ENCODE results near the gene LYSMD1. TPM values are rescaled to one million over a fixed set of nuclear protein-coding genes. Genes with fewer than 3 reads are reported as not detected.

LYSMD1 gene
- total RNA-seq, 1 experiment from 2014 or later = 6.7 TPM

DNA sequence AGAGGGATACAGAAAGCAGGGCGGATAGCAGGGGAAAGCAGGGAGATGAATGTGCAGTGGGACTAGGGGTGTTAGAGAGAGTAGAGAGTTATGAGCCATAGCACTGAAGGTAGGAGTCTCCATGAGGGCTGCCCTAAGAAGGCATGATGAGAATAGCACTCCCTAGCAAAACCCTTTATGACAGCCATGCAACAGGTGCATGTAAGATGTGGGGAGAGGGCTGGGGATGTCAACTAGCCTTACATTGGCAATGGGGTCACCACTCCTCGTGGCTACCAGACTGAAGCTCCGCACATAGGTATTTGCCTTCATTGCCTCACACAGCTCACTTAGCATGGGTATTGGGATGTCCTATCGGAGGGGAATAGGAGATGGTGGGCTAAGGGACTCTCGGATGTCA, 5.5 kb upstream of the LYSMD1 start:
- peaks cover 10 to 17% of the 10 kb centered on the region in 2 experiments for H3K4me1 Mint-ChIP-seq
- H3K14ac ChIP-seq (ENCODE audit: insufficient read depth, low read length) = no peak overlapping the region; the same call in 1 of the 2 replicates
- TF ChIP-seq, protein P1, sequence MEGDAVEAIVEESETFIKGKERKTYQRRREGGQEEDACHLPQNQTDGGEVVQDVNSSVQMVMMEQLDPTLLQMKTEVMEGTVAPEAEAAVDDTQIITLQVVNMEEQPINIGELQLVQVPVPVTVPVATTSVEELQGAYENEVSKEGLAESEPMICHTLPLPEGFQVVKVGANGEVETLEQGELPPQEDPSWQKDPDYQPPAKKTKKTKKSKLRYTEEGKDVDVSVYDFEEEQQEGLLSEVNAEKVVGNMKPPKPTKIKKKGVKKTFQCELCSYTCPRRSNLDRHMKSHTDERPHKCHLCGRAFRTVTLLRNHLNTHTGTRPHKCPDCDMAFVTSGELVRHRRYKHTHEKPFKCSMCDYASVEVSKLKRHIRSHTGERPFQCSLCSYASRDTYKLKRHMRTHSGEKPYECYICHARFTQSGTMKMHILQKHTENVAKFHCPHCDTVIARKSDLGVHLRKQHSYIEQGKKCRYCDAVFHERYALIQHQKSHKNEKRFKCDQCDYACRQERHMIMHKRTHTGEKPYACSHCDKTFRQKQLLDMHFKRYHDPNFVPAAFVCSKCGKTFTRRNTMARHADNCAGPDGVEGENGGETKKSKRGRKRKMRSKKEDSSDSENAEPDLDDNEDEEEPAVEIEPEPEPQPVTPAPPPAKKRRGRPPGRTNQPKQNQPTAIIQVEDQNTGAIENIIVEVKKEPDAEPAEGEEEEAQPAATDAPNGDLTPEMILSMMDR (conservative IDR thresholded peaks at IDR 0.05) = no peak
- H4K91ac ChIP-seq (ENCODE audit: insufficient read length, low read depth, low read length) = no peak overlapping the region
- no peaks in the 10 kb centered on the region for H3K27me3 ChIP-seq (ENCODE audit: insufficient read depth, low read length)
- no peak overlapping the region for H3K4ac ChIP-seq (ENCODE audit: low read depth, low read length)
- no peaks in the 10 kb centered on the region for H4K20me1 ChIP-seq (ENCODE audit: control insufficient read depth, insufficient read depth, insufficient read length)
- H2AK5ac ChIP-seq (ENCODE audit: insufficient read length, low read length) = no peak overlapping the region
- no peak overlapping the region for H3K18ac ChIP-seq (ENCODE audit: insufficient read length, low read depth, low read length)
- no peaks in the 10 kb centered on the region for H3K4me1 ChIP-seq (ENCODE audit: insufficient read depth, low read length)
- H2BK5ac ChIP-seq (ENCODE audit: insufficient read length, low read length) = no peak overlapping the region
- H3K36me3 Mint-ChIP-seq (ENCODE audit: insufficient read depth in 1 of 3, low read depth in 3 of 3) = peaks cover 20 to 54% (median 40%) of the 10 kb centered on the region in 3 experiments; a peak in 6 of 7 replicates
- no peak overlapping the region for H3K9ac ChIP-seq (ENCODE audit: extremely low read depth, insufficient read length, low read length)
- no peak overlapping the region for H3K27ac ChIP-seq (ENCODE audit: insufficient read length, low read depth, low read length)
- no peak overlapping the region for H2BK120ac ChIP-seq (ENCODE audit: low read depth, low read length, poor library complexity, severe bottlenecking)
- no peak overlapping the region for H3K23ac ChIP-seq (ENCODE audit: insufficient read length, low read depth, low read length)
- no peaks in the 10 kb centered on the region for H3K79me2 ChIP-seq (ENCODE audit: insufficient read depth, low read length)
- no peak overlapping the region for H2BK20ac ChIP-seq (ENCODE audit: low read depth, low read length, poor library complexity, severe bottlenecking)
- no peaks in the 10 kb centered on the region for H3K9me3 ChIP-seq (ENCODE audit: control insufficient read depth, low read depth, low read length)
- no peaks in the 10 kb centered on the region for H3K27me3 Mint-ChIP-seq (ENCODE audit: low read depth)
- no peak overlapping the region for H2AFZ ChIP-seq (ENCODE audit: low read length)
- H3K79me1 ChIP-seq (ENCODE audit: insufficient read depth, low read depth, low read length, poor library complexity, severe bottlenecking) = no peaks in the 10 kb centered on the region
- no peak for DNase-seq
- no peak overlapping the region for H2BK15ac ChIP-seq (ENCODE audit: low read depth, low read length)
- WGBS (ENCODE audit: extremely low coverage, insufficient read length, low lambda C conversion rate) = no CpG with 5 or more reads among the region's 5 CpGs
- H4K8ac ChIP-seq (replicated peaks; ENCODE audit: insufficient read length, low read depth, low read length) = no peak overlapping the region
- no peak overlapping the region for H3T11ph ChIP-seq (ENCODE audit: low read length)
- H3K23me2 ChIP-seq (ENCODE audit: insufficient read length, low read depth, low read length, poor library complexity, severe bottlenecking) = peaks cover 5% of the 10 kb centered on the region
- no peak overlapping the region for H3K56ac ChIP-seq (ENCODE audit: insufficient read length, low read depth, low read length)
- no peak overlapping the region for H3K4me2 ChIP-seq (ENCODE audit: insufficient read depth, insufficient read length, low read length)
- H4K5ac ChIP-seq (ENCODE audit: insufficient read length, low read depth, low read length) = no peak overlapping the region
- H3K9me3 Mint-ChIP-seq = no peaks in the 10 kb centered on the region
- no peak overlapping the region for H3K4me3 Mint-ChIP-seq
- peak overlapping the region in 2 of 3 experiments; percentile 3 to 29; a peak in 5 of 7 replicates for H3K27ac Mint-ChIP-seq
- no peak overlapping the region for H2BK12ac ChIP-seq (ENCODE audit: insufficient read length, low read depth, low read length)

Measured in H9 (cell line).